Stimulated activated CD8-positive, alpha-beta memory T cell treated with anti-CD3 and anti-CD28 coated beads, Interleukin-15, amount 100 ng/mL, for 1 hour (primary cell): ENCODE measurements around the gene TRIM63.

Experiments used
- DNase-seq: peaks from one replicate; pipeline ENCODE4 v3.0.0-alpha.2; 2020; ENCODE audit warnings: low read depth

TRIM63 gene

DNA sequence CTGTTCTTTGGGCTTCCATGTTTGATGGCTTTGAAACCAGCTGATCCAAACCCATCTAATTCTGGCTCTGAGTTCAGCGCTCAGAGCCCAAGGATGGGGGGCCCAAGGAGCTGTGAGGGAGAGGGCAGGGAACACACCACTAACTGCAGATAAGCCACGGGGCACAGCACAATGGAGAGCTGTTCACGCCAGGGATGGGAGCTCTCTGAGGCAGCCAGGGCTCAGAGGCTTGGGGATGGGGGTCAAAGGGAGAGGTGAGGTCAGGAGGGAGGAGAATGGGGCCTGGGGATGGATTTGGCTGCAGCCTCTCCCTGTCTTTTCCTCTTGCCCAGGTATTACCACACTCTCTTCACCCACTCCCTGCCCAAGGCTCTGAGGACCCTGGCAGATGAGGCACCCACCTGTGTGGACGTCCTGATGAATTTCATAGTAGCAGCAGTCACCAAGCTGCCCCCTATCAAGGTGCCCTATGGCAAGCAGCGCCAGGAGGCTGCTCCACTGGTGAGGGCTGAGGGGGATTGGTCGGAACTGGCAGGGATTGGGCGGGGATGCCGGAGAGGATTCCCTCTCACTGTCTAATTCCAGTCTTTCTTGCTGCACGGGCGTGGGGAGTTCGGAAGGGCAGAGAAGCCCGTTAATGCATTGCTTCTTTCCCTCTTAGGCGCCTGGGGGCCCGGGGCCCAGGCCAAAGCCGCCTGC lies 32.8 kb downstream of the TRIM63 start:
- DNase-seq, result no peak

DNA sequence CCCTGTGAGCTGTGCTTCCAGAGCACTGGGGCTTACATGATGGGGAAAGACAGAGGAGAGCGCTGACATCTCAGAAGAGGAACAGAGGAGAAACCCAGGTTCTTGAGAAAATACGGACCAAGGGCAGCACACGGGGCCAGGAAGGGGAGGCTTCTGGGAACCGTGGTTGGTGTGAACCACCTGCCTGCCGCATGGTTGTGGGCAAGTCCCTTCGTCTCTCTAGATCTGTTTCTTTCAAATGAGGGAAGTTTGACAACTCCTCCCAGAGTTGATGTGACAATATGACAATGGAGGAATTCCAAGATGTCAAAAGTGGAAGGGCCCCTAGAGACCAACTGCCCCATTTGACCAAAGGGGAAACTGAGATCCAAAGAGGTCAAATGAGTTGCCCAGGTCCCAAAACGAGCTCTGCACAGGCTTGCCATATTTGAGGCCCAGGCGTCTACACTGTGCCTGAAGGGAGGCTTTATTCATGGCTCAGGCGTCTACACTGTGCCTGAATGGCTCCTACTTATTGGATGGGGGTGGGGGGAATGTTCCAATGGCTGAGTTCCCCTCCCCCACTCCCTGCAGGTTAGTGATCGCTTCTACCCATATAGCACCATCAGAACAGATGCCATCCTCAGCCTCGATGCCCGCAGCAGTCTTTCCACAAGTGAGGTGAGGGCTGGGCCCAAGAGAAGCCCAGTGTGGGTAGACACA lies 34.6 kb downstream of the TRIM63 start:
- no peak for DNase-seq

DNA sequence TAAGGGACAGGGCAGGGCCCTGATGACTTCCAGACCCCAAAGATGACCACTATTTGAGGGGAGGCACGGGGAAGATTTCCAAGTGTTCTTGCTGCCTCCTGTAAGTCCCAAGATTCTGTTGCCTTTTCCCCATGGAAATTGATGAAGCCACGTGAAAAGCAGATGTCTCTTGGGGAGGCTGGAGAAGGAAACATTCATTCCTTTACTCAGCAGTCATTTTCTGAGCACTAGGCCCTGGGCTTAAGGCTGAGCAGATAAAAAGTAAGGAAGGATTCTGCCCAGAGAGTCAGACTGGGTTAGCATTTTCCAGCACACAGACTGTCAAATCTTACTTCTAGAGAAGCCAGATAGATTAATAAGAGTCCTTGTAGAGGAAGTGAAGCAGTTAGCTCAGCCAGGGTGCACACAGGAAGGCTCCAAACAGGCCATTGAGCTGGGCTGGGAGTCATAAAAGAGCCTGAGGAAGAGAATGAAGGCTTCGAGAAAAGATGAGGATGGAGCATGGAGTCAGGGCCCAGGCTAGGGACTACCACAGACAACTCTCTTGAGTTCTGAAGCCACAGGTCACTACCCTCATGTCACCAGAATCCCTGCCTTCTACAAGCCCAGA lies 35.7 kb downstream of the TRIM63 start:
- DNase-seq, result no peak

DNA sequence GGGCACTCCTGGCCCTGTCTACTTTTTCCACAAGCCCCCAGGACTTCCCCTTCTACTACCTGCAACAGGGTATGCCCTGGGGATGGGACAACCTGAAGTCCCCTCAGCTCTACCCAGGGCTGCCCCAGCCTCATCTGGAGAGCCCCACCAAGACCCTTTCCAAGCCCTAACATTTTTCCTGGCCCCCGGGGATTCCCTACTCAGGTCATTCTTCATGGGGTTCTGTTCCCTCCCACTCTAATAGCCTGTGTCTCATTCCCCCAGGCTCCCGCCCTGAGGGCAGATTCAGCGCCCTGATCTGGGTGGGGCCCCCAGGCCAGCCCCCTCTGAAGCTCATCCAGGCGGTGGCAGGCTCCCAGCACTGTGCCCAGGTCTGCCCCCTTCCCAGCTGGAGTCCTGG lies 36.2 kb downstream of the TRIM63 start:
- DNase-seq, result no peak

DNA sequence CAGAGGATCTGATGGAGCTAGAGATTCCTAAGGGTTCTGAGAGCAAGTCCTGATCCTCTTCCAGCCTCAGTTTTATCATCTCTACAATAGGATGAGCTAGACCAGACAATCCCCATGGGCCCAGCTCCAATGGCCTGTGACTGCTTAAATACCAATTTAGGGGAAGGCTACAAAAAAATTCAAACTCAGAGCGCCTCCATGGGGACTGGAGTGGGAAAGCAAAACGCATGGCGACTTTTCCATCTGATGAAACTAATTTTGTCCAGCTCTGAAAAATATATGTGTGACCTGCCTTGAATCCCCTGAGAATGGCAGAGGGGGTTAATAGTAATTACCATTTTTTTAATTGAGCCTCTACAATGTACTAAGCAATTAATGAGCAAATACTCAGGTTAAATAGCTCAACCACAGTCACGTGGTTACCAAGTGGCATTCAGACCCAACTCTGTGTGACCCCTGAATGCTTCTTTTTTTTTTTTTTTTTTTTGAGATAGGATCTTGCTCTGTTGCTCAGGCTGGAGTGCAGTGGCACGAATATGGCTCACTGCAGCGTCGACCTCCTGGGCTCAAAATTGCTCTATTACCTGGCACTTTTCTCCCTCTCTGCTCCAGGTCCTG lies 37.5 kb downstream of the TRIM63 start:
- no peak for DNase-seq

DNA sequence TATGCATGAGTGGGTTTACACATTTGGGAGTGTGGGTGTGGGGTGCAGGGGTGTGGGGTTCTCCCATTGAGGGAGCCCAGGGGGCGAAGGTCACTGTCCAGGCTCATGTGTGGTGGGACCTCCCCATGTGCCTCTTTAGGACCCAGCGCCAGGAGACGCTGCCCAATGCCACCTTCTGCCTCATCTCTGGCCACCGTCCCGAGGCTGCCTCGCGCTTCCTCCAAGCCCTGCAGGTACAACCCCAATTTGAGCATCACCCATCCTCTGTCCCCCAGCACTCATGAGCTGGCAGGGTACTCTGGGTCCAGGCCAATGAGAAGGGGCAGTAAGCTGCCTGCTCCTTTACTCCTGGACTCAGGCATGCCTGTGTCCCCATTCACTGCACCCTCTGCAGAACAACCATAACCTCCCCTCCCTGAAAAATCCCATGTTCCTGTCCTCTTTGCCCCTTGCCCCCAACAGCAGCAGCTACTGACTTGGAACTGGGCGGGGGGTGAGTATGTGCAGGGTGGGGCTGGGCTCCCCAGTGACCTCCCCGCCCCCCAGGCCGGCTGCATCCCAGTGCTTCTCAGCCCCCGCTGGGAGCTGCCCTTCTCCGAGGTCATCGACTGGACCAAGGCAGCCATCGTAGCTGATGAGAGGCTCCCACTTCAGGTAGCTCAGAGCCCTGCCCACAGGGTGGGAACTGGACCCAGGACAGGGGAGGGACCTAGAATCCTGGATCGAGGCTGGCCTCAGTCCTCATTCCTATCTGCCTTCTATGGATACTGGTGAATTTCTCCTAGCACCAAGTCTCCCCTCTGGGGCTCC lies 38.2 kb downstream of the TRIM63 start:
- no peak for DNase-seq

DNA sequence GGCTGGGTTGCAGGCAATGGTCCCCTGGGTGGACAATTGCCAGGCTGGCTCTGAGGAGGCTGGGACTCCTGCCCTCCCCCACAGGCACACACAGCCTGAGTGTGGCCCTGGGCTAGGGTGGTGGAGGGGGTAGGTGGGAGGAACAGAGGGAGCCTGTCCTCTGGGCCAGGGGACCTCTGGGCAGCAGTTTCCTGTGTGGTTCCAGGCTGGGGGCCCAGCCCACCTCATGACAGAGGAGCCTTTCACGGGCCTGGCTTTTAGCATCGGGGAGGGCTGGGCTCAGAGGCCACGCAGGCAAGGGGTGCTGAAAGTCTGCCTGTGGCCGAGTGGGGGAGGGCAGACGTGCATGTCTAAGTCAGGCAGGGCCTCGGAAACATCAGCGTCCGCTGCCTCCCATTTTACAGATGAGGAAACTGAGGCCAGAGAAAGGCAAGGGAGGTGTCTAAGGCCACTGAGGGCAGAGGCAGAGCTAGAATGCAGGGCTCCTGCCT lies 38.9 kb downstream of the TRIM63 start:
- no peak for DNase-seq

DNA sequence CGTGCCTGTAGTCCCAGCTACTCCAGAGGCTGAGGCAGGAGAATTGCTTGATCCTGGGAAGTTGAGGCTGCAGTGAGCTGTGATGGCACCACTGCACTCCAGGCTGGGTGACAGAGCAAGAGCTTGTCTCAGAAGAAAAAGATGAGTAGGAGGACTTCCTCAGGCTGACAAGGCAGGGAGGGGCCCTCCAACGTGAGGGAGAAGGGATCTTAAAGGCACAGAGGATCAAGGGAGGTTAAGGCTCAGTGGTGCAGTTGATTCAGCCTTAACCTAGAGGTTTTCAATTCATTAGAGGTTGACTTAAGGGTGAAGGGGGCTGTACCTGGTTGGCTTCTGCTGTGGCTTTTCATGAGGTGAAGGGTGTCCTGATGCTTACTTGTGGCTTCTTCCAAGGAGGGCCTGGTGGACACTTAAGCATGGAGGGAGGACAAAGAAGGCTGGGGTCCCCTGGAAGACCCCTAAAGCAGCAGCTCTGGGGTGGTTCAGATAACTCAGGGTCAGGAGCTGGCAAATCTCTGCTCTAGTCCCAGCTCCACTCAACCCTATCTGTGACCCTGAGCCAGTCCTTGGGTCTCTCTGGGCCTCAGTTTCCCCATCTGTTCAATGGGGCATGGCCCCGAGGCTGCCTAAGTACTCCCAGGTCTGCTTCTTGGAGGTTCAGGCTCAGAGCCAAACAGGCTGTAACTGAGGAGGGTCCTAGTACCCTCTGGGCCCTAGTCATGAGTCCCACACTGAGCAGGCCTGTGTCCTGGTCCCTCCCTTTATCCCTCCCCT lies 39.5 kb downstream of the TRIM63 start:
- DNase-seq, result no peak

DNA sequence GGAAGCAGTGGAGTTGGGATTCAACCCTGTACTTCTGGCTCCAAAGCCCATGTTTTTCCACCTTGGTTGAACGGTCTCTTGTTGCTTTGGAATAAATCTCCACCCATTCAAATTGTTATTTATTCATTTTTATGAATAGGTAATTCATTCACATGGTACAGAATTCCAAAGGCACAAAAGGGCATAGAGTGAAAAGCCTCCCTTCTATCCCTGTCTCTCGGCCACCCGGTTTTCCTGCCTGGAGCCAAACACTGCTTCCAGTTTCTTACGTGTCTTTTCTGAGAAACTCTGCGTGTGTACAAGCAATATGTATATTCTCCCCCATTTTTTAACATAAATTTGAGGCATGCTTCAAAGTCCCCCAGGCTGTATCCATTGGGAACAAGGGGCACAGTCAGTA lies 41.9 kb downstream of the TRIM63 start:
- DNase-seq, result no peak

DNA sequence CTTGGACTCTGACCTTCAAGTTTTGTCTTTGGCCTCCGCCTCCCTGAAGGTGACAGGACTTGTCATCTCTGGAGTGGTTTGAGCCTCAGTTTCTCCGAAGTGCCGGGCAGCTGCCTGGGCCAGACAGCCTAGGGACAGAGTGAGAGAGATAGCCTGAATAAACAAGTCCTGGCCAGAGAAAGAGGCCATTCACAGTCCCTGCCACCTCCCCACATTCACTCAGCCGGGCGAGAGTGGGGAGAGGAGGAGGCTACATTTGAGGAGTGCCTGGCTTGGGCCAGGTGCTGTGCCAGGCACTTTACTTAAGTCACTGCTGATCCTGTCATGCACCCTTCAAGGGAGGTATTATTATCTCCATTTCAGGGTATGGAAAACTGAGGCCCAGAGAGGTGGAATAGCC lies 42.4 kb downstream of the TRIM63 start:
- DNase-seq, result no peak

DNA sequence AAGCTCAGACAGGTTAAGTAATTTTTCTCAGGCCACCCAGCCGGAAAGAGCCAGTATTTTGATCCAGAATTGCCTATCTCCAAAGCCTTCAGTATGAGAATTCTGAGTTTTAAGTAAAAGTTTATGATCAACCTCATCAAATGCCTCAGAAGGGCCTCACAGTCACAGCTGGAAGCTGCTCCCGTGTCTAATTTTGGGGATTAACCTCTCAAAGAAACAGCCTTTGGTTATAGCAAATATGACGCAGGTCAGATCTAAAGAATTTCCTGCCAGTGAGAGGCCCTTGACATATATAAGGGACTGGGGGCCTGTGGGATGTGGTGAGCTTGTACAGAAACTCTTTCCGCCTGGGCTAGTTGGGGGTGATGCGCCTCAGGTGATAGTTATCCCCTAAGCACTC lies 43.6 kb downstream of the TRIM63 start:
- DNase-seq, result no peak

DNA sequence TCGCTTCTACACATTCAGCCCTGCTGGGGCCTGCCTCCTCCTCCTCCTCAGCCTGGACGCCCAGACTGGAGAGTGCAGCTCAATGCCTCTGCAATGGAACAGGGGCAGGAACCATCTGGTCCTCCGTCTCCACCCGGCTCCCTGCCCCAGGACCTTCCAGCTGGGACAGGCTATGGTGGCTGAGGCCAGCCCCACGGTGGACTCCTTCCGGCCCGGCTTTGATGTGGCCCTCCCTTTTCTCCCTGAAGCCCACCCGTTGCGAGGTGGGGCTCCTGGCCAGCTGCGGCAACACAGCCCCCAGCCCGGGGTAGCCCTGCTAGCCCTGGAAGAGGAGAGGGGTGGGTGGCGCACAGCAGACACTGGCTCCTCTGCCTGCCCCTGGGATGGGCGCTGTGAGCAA lies 44.4 kb downstream of the TRIM63 start:
- DNase-seq, result no peak

DNA sequence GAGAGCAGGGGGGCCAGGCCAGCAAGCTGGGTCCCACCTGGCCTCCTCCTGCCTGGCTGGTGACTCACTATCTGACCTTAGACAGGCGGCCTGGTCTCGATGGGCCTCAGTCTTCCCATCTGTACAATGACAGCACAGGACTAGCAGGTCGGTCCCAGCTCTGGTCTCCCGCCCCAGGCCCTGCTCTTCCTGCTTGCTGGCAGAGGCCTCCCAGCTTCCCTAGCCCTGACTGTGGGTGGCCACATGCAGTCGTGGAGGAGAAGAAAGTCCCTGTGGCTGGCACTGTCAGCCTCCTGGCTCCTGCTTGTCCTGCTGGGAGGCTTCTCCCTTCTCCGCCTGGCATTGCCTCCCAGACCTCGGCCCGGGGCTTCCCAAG lies 45.0 kb downstream of the TRIM63 start:
- no peak for DNase-seq

DNA sequence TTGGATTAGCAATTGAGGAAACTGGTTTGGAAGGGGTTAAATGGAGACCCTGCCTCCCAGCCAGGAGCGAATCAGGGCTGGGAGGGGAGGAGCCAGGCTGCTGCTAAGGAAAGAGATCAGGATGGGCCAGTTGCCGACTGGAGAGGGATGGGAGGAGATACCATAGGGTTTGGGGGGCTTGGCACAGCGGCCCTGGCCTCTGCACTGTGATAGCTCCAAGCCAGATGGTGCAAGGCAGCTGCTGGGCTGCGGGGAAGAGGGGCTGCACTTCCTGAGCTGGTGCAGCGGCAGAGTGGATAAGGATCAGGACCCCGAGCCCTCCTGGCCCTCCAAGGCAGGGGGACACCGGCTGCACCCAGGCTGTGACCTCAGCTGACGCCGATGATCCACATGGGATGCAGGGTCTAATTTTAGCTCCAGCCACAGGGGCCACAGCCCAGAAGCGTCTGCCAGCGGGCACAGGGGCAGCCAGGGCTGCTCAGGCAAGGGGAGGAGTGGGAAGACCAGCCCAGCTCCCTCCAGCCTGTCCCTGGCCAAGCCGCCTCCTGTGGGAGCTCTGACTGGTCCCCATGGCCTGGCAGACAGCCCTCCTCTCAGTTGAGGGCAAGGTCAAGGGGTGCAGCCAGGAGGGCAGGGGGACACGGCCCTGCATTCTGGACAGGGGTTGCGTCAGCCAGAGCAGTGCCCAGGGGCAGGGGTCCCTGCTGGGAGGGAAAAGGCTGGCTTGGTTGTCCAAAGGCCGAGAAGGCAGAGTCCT lies 45.6 kb downstream of the TRIM63 start, which contains the start of gene EXTL1:
EXTL1 (plus strand) TSS at position 129 of the 757 bp plus-strand sequence. CDS start 872 bp downstream, outside the sequence.
- DNase-seq, result no peak

DNA sequence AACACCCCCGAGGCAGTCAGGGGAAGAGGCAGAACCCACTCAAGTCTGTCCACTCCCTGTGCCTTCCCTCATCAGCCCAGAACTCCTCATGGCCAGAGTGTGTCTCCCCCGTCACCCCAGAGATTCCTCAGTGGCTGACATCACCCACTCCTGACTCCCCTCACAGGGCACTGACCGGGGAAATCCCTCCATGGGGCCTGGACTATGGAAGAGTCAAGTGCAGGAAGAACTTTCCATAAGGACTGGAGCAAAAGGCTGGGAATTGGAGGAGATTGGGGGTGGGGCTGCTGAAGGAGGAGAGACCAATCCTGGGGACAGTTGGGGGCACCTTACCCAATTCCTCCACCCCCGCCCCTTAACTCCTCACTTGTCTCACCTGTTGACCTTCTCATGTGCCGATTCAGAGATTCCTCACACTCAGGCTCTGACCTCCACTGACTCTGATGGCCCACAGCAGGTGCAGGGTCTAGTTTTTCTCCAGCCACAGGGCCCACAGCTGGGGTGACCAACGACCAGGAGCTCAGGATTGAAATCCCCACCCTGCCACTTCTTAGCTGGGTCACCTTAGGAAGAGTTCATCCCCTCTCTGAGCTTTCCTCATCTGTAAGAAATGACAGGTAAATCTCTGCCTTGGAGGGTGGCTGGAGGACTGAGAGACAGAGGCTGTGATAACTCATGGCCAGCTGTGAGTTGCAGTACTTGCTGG lies 46.3 kb downstream of the TRIM63 start:
- no peak for DNase-seq

DNA sequence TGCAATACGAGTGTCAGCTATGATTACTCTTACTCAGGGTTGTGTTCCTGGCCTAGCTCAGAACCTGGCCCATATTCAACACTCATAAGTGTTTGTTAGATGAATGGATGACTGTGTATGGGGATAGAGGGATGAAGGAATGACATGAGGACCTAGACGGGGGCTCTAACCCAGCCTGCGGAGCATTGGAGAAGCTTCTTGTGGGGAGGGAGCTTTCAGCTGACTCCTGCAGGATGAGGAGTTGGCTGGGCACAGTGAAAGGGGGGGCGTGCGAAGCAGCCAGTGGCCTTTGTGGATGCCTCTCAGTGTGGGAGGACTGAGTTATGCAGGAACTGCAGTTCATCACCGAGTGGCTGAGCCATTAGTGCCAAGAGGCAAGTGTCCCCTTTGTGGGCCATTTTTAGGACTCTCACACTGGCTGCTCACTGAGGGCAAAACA lies 47.1 kb downstream of the TRIM63 start:
- no peak for DNase-seq

DNA sequence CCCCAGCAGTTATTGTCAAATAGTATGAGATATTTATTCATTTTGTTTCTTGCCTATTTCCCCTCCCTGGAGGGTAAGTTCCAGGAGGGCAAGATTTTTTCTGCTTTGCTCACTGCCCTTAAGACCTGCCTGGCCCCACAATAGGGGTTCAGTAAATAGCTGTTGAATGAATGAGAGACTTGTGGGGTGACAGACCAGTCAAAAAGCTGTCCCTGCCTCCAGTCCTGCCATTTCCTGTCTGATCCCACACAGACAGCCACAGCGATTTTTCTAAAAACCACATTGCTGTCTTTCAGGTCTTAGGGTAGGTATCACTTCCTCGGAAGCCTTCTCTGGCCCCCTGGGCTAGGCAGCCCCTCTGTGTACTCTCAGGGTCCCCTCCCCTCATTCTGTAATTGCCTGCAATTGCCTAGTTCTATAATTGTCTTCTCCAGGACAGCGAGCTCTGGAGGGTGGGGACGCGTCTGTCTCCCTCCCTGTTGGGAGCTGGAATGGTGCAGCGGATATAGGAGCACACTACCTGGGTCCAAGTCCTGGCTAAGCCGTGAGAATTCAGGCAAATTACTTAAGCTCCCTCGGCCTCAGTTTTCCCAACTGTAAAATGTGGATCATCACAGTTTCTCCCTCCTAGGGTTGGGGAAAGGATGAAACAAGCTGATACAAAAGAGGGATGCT lies 47.7 kb downstream of the TRIM63 start:
- no peak for DNase-seq

DNA sequence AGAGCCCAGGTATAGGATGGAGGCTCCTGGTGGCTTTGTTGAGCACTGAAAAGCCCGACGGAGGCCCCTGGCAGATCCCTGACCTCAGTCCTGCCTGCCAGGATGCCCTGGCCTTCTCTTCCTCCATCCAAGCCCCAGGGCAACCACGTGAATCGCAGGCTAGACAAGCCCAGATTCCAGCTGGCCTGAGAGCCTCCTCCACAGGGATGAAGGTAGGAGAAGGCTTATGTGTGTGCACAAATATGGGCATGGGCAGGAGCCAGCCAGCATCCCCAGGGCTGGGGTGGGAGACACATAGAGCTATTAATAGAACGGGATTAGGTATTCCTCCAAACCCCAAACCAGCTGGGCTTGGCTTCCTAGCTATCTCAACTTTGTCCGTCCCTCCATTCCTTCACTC lies 49.8 kb downstream of the TRIM63 start:
- DNase-seq, result no peak

DNA sequence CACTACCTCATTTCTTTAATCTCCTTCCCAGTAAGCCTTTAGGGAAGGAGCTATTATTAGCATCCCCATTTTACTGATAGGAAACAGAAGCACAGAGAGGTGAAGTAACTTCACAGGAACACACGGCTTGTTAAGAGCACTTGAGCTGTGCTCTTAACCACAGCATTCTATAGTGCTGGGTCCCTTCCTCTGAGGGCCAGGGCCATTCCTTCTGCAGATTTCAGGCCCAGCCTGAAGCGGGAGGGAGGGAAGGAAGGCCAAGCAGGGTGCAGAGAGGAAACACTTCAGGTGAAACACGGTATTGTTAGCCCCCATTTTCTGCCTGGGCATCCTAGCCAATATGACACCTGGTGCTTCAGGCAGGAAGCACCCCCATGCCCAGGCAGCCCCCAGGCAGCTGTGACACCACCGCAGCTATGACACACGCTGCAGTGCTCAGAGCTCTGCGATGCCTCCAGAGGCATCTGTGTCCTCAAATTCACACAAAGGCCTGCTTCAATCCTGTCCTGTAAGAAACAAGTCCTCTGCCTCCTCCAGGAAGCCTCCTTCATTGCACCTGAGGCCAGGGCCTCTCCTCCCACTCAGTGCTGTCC lies 50.4 kb downstream of the TRIM63 start:
- no peak for DNase-seq
